Measurements from ENCODE around the gene SLC16A1.

Gene SLC16A1

GRCh38 chr1:112938210-112938609 is 17.8 kb downstream of the SLC16A1 start:
- Histone ChIP-seq H3K4me2 (ENCODE audit: low read depth, low read length, poor library complexity, severe bottlenecking) (peak overlapping the region; percentile 56), H3K9ac (ENCODE audit: low read length) (0 out of 2 replicates have a peak overlapping the region, but pooled peaks have one; percentile 14), H4K20me1 (ENCODE audit: low read depth, low read length) (0 out of 2 replicates have a peak, but pooled peaks cover 5% of the 10 kb centered on the region), H3K4me3 (ENCODE audit: insufficient read depth, low read length, poor library complexity, severe bottlenecking) (no peak overlapping the region), H3K27ac (ENCODE audit: low read depth, low read length) (peak overlapping the region; percentile 78), H2AFZ (ENCODE audit: low read depth, low read length, severe bottlenecking) (no peak overlapping the region), H3K79me2 (ENCODE audit: insufficient read depth, low read length) (peaks cover 99% of the 10 kb centered on the region), H3F3A (ENCODE audit: insufficient read depth) (peaks cover 23% of the 10 kb centered on the region; the same call in 1 of the 2 replicates), H3K9me3 (ENCODE audit: insufficient read depth, low read length) (no peaks in the 10 kb centered on the region), H3K36me3 (ENCODE audit: low read length) (peaks cover 3% of the 10 kb centered on the region; the same call in 1 of the 2 replicates), H3K9me2 (replicated peaks; ENCODE audit: insufficient read depth, low read length) (no peaks in the 10 kb centered on the region), H3K27me3 (ENCODE audit: low read length) (no peaks in the 10 kb centered on the region)
- TF ChIP-seq CTCF (IDR thresholded peaks at IDR 0.05; ENCODE audit: insufficient read depth, low read length, poor library complexity, severe bottlenecking): no peak
- TF ChIP-seq EZH2phosphoT487 (conservative IDR thresholded peaks at IDR 0.05; ENCODE audit: low read length): no peak

GRCh38 chr1:112937495-112937894 is 18.5 kb downstream of the SLC16A1 start:
- no peaks in the 10 kb centered on the region for H3K9me2 ChIP-seq (replicated peaks; ENCODE audit: insufficient read depth, low read length)
- H4K20me1 ChIP-seq (ENCODE audit: low read depth, low read length): 0 out of 2 replicates have a peak, but pooled peaks cover 5% of the 10 kb centered on the region
- H3K27ac ChIP-seq (ENCODE audit: low read depth, low read length): peak overlapping the region; percentile 78
- peaks cover 3% of the 10 kb centered on the region; the same call in 1 of the 2 replicates for H3K36me3 ChIP-seq (ENCODE audit: low read length)
- no peaks in the 10 kb centered on the region for H3K27me3 ChIP-seq (ENCODE audit: low read length)
- peak overlapping the region; percentile 56 for H3K4me2 ChIP-seq (ENCODE audit: low read depth, low read length, poor library complexity, severe bottlenecking)
- TF ChIP-seq EZH2phosphoT487 (conservative IDR thresholded peaks at IDR 0.05; ENCODE audit: low read length): no peak
- TF ChIP-seq CTCF (IDR thresholded peaks at IDR 0.05; ENCODE audit: insufficient read depth, low read length, poor library complexity, severe bottlenecking): no peak
- H3K79me2 ChIP-seq (ENCODE audit: insufficient read depth, low read length): peaks cover 99% of the 10 kb centered on the region
- H2AFZ ChIP-seq (ENCODE audit: low read depth, low read length, severe bottlenecking): no peak overlapping the region
- H3K4me3 ChIP-seq (ENCODE audit: insufficient read depth, low read length, poor library complexity, severe bottlenecking): no peak overlapping the region
- peak overlapping the region; percentile 14; the same call in 1 of the 2 replicates for H3K9ac ChIP-seq (ENCODE audit: low read length)
- no peaks in the 10 kb centered on the region for H3K9me3 ChIP-seq (ENCODE audit: insufficient read depth, low read length)
- peaks cover 23% of the 10 kb centered on the region; the same call in 1 of the 2 replicates for H3F3A ChIP-seq (ENCODE audit: insufficient read depth)

- no peaks in the 10 kb centered on the region for H3K27me3 ChIP-seq (ENCODE audit: low read length)
- no peak overlapping the region for H2AFZ ChIP-seq (ENCODE audit: low read depth, low read length, severe bottlenecking)
- H3K9me3 ChIP-seq (ENCODE audit: insufficient read depth, low read length): no peaks in the 10 kb centered on the region
- H3K9me2 ChIP-seq (replicated peaks; ENCODE audit: insufficient read depth, low read length): no peaks in the 10 kb centered on the region
- H3F3A ChIP-seq (ENCODE audit: insufficient read depth): peaks cover 23% of the 10 kb centered on the region; the same call in 1 of the 2 replicates
- H3K27ac ChIP-seq (ENCODE audit: low read depth, low read length): peak overlapping the region; percentile 78
- peaks cover 3% of the 10 kb centered on the region; the same call in 1 of the 2 replicates for H3K36me3 ChIP-seq (ENCODE audit: low read length)
- 0 out of 2 replicates have a peak, but pooled peaks cover 5% of the 10 kb centered on the region for H4K20me1 ChIP-seq (ENCODE audit: low read depth, low read length)
- H3K9ac ChIP-seq (ENCODE audit: low read length): 0 out of 2 replicates have a peak overlapping the region, but pooled peaks have one; percentile 11
- TF ChIP-seq CTCF (IDR thresholded peaks at IDR 0.05; ENCODE audit: insufficient read depth, low read length, poor library complexity, severe bottlenecking): no peak
- no peak for TF ChIP-seq EZH2phosphoT487 (conservative IDR thresholded peaks at IDR 0.05; ENCODE audit: low read length)
- H3K79me2 ChIP-seq (ENCODE audit: insufficient read depth, low read length): peaks cover 99% of the 10 kb centered on the region
- no peak overlapping the region for H3K4me3 ChIP-seq (ENCODE audit: insufficient read depth, low read length, poor library complexity, severe bottlenecking)
- H3K4me2 ChIP-seq (ENCODE audit: low read depth, low read length, poor library complexity, severe bottlenecking): peak overlapping the region; percentile 56
Measured at GRCh38 chr1:112937070-112937469, 18.9 kb downstream of the SLC16A1 start.
